H1 (cell line): Measurements from ENCODE around the gene PCNX1. TPM values are rescaled to one million over a fixed set of nuclear protein-coding genes. Genes with fewer than 3 reads are reported as not detected.

Source experiments
- BACH1 ChIP-seq: IDR thresholded peaks from 2 replicates; pipeline ENCODE4 v1.6.1; 2012; ENCODE audit warnings: low read length, improper control_type of control experiment
- BRCA1 ChIP-seq: IDR thresholded peaks from 2 replicates; pipeline ENCODE4 v1.6.1; 2012; ENCODE audit warnings: low read depth, low read length, improper control_type of control experiment
- CBX5 ChIP-seq: fragments of 300-800, 300-1000 bp; sonication (generic); IDR thresholded peaks from 2 replicates; pipeline ENCODE4 v1.7.1; 2016; ENCODE audit warnings: antibody characterized with exemption, low read length, low read depth
- CBX8 ChIP-seq: fragments of 300-800, 300-1000 bp; sonication (generic); IDR thresholded peaks from 2 replicates; pipeline ENCODE4 v1.7.1; 2016; ENCODE audit warnings: low read depth, low read length, borderline replicate concordance
- CHD2 ChIP-seq: IDR thresholded peaks from 2 replicates; pipeline ENCODE4 v1.6.1; 2012; ENCODE audit warnings: low read length, improper control_type of control experiment
- CREB1 ChIP-seq: IDR thresholded peaks from 2 replicates; pipeline ENCODE4 v1.6.1; 2012; ENCODE audit warnings: inconsistent platforms
- EGR1 ChIP-seq: IDR thresholded peaks from 2 replicates; pipeline ENCODE4 v1.6.1; 2011; ENCODE audit warnings: low read depth, low read length, borderline replicate concordance
- EZH2 ChIP-seq: fragments of 200-600 bp; sonication (generic); IDR thresholded peaks from 2 replicates; pipeline ENCODE4 v1.7.1; 2012; ENCODE audit warnings: low read depth, mild to moderate bottlenecking, moderate library complexity, low read length, inconsistent platforms; ENCODE audit not compliant: severe bottlenecking
- HDAC2 ChIP-seq, 2 experiments: fragments of 300-600 bp in 1 of 2; sonication (generic) in 1 of 2; IDR thresholded peaks; 2 replicates each; pipeline ENCODE4 v1.6.1; 2011 to 2012; ENCODE audit warnings: low read depth in 2 of 2, low read length in 2 of 2, mild to moderate bottlenecking in 2 of 2, moderate library complexity in 2 of 2, borderline replicate concordance in 1 of 2, inconsistent platforms in 1 of 2
- JUND ChIP-seq: IDR thresholded peaks from 2 replicates; pipeline ENCODE4 v1.6.1; 2011; ENCODE audit warnings: mild to moderate bottlenecking, improper control_type of control experiment, low read length
- KDM4A ChIP-seq: IDR thresholded peaks from one replicate; pipeline ENCODE4 v1.7.1; 2012; ENCODE audit warnings: low read depth, mild to moderate bottlenecking, moderate library complexity, low read length, inconsistent platforms; ENCODE audit not compliant: severe bottlenecking
- MAFK ChIP-seq: IDR thresholded peaks from 2 replicates; pipeline ENCODE4 v1.6.1; 2012; ENCODE audit warnings: low read depth, mild to moderate bottlenecking, improper control_type of control experiment, low read length
- RAD21 ChIP-seq, 2 experiments: IDR thresholded peaks in 1 of 2; conservative IDR thresholded peaks in 1 of 2; 2 replicates each; pipeline ENCODE4 v1.6.1; 2011; ENCODE audit warnings: low read depth in 2 of 2, low read length in 2 of 2, improper control_type of control experiment in 1 of 2, inconsistent platforms in 1 of 2, mild to moderate bottlenecking in 1 of 2, moderate library complexity in 1 of 2
- RFX5 ChIP-seq: IDR thresholded peaks from 2 replicates; pipeline ENCODE4 v1.6.1; 2011; ENCODE audit warnings: low read depth, low read length, improper control_type of control experiment, borderline replicate concordance
- RXRA ChIP-seq: IDR thresholded peaks from 2 replicates; pipeline ENCODE4 v1.6.1; 2011; ENCODE audit warnings: low read depth, mild to moderate bottlenecking, low read length, moderate library complexity; ENCODE audit not compliant: insufficient read depth
- SIX5 ChIP-seq: IDR thresholded peaks from 2 replicates; pipeline ENCODE4 v1.6.1; 2011; ENCODE audit warnings: mild to moderate bottlenecking, low read depth, low read length
- SP1 ChIP-seq: IDR thresholded peaks from 2 replicates; pipeline ENCODE4 v1.6.1; 2011; ENCODE audit warnings: low read depth, low read length
- TCF12 ChIP-seq: IDR thresholded peaks from 2 replicates; pipeline ENCODE4 v1.6.1; 2011; ENCODE audit warnings: low read depth, mild to moderate bottlenecking, low read length
- polyA plus RNA-seq, 7 experiments: library from polyadenylated mRNA; depleted of rRNA in 3 of 7; stranded (reverse) in 5 of 7; unstranded in 2 of 7; fragments of >200 nt in 5 of 7; fragments of 200-250 nt in 2 of 7; gene quantifications; 1 replicate in 5 of 7; 2 replicates in 1 of 7; 4 replicates in 1 of 7; pipeline versions ENCODE4 v1.2.1 to v1.2.3, GENCODE V29; 2011 to 2013; ENCODE audit warnings: missing spikeins in 2 of 7, mixed read lengths in 2 of 7
- total RNA-seq: library from RNA; stranded (reverse); fragmentation: NEBNext Ultra II Directional; extraction: Animal tissue kit (Norgen Biotek cat#: 25700); gene quantifications from 2 replicates; pipeline ENCODE4 v1.2.1, GENCODE V29; 2021
- TF ChIP-seq, protein P1 (sequence below): IDR thresholded peaks from 2 replicates; pipeline ENCODE4 v1.6.1; 2012; ENCODE audit warnings: low read length, inconsistent platforms
- TF ChIP-seq, protein P2 (sequence below): IDR thresholded peaks from 2 replicates; pipeline ENCODE4 v1.6.1; 2012; ENCODE audit warnings: inconsistent platforms
- TF ChIP-seq, protein P3 (sequence below): IDR thresholded peaks from 2 replicates; pipeline ENCODE4 v1.6.1; 2012; ENCODE audit warnings: inconsistent platforms

The PCNX1 gene
- total and polyA plus RNA-seq, 2 of the 8 experiments (the other 6 are each of a cell fraction or from before 2014, with no cell fraction given): 37.7 to 53.2 TPM

DNA sequence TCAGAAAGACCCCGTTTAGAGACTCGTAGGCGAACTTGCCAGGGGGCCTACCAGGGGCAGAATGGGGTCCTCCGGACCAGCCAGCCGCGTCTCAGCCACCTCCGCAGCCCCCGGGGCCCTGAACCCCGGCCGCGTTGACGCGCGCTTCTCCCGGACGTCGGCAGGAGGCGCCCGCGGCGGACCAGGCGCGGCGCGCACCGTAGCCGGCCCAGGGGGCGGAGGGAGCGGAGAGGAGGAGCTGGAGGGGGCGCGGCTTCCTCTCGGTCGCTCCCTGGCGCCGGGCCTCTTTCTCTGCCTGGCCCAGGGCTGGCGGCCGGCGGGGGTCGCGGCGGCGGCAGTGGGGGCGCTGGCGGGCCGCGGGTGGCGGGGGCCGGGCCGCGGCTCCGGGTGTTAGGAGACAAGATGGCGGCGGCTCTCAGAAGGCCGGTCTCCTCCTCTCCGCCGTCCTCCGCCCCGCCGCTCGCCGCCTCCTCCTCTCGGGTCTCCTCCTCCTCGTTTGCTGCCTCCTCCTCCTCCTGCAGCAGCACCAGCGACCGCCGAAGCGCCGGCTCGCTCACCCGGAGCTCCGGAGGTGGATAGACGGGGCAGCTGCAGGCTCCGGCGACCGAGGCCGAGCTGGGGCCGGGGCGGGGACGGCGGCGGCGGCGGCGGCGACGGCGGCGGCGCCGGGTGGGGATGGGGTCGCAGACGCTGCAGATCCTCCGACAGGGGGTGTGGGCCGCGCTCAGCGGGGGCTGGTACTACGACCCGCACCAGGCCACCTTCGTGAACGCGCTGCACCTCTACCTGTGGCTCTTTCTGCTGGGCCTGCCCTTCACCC lies at the start of gene PCNX1 (continued):
- no peak for TF ChIP-seq EZH2
- TF ChIP-seq CHD2: no peak
- no peak for TF ChIP-seq HDAC2 (IDR thresholded peaks at IDR 0.05; ENCODE audit: borderline replicate concordance in 1 of 2, low read depth in 2 of 2, low read length in 2 of 2)
- TF ChIP-seq, protein P1, sequence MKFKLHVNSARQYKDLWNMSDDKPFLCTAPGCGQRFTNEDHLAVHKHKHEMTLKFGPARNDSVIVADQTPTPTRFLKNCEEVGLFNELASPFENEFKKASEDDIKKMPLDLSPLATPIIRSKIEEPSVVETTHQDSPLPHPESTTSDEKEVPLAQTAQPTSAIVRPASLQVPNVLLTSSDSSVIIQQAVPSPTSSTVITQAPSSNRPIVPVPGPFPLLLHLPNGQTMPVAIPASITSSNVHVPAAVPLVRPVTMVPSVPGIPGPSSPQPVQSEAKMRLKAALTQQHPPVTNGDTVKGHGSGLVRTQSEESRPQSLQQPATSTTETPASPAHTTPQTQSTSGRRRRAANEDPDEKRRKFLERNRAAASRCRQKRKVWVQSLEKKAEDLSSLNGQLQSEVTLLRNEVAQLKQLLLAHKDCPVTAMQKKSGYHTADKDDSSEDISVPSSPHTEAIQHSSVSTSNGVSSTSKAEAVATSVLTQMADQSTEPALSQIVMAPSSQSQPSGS: no peak
- no peak for TF ChIP-seq CBX8
- TF ChIP-seq SIX5: no peak
- TF ChIP-seq, protein P2, sequence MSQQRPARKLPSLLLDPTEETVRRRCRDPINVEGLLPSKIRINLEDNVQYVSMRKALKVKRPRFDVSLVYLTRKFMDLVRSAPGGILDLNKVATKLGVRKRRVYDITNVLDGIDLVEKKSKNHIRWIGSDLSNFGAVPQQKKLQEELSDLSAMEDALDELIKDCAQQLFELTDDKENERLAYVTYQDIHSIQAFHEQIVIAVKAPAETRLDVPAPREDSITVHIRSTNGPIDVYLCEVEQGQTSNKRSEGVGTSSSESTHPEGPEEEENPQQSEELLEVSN: no peak
- no peak for TF ChIP-seq BRCA1
- TF ChIP-seq KDM4A: no peak
- TF ChIP-seq CREB1: peak; percentile 69; the same call in 1 of the 2 replicates
- TF ChIP-seq TCF12: no peak
- TF ChIP-seq SP1: 0 out of 2 replicates have a peak, but pooled peaks have one; percentile 18
- peak; percentile 35 to 72 for TF ChIP-seq RAD21 (IDR thresholded peaks at IDR 0.05 in 1 of 2, conservative IDR thresholded peaks at IDR 0.05 in 1 of 2; ENCODE audit: low read depth in 2 of 2, low read length in 2 of 2)
- TF ChIP-seq BACH1: no peak
- TF ChIP-seq, protein P3, sequence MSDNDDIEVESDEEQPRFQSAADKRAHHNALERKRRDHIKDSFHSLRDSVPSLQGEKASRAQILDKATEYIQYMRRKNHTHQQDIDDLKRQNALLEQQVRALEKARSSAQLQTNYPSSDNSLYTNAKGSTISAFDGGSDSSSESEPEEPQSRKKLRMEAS: no peak
- TF ChIP-seq RXRA: no peak
- TF ChIP-seq JUND: no peak
- no peak for TF ChIP-seq RFX5
- TF ChIP-seq CBX5: no peak
- TF ChIP-seq EGR1: no peak
- no peak for TF ChIP-seq MAFK
